WTC11 (cell line): ENCODE results near the gene AFAP1L1. TPM values are rescaled to one million over a fixed set of nuclear protein-coding genes. Genes with fewer than 3 reads are reported as not detected.

Experiments used
- ATAC-seq: fragments of 200-7000 bp; cut with Tn5 transposase; 2 replicates; pipeline ENCODE4 v1.10.0; 2021; ENCODE audit warnings: mild to moderate bottlenecking, moderate library complexity
- CTCF ChIA-PET: fragments of 300-600 bp; sonication (Branson Sonifier 250); formaldehyde crosslinking; loops from one replicate; lab custom pipeline; 2021; ENCODE audit warnings: antibody characterized with exemption; lab: Charles Lee
- POLR2A ChIA-PET: fragments of 350-600 bp; sonication (Branson Sonifier 250); formaldehyde crosslinking; loops from one replicate; lab custom pipeline; 2021; ENCODE audit warnings: antibody characterized with exemption; lab: Charles Lee
- DNase-seq: peaks from one replicate; pipeline ENCODE4 v3.0.0; 2021; ENCODE audit warnings: low spot score
- H3K27ac Mint-ChIP-seq: 2 replicates; pipeline ENCODE4 v1.8.0; 2021; ENCODE audit warnings: mixed read lengths
- H3K27me3 Mint-ChIP-seq: 2 replicates; pipeline ENCODE4 v1.8.0; 2021; ENCODE audit warnings: low read depth, mild to moderate bottlenecking, moderate library complexity, mixed read lengths
- H3K36me3 Mint-ChIP-seq: 2 replicates; pipeline ENCODE4 v1.8.0; 2021; ENCODE audit warnings: mixed read lengths
- H3K4me1 Mint-ChIP-seq: 2 replicates; pipeline ENCODE4 v1.8.0; 2022; ENCODE audit warnings: mixed read lengths
- H3K4me3 Mint-ChIP-seq: 2 replicates; pipeline ENCODE4 v1.8.0; 2021; ENCODE audit warnings: mild to moderate bottlenecking, moderate library complexity, mixed read lengths
- H3K9me3 Mint-ChIP-seq: 2 replicates; pipeline ENCODE4 v1.8.0; 2021; ENCODE audit warnings: mixed read lengths
- ATF2 ChIP-seq: sonication (generic); formaldehyde crosslinking; IDR thresholded peaks from 2 replicates; pipeline ENCODE4 v1.8.1; 2022; ENCODE audit warnings: low read depth, missing genetic modification reagents, borderline replicate concordance
- E2F4 ChIP-seq: sonication (generic); formaldehyde crosslinking; IDR thresholded peaks from 2 replicates; pipeline ENCODE4 v1.8.1; 2022; ENCODE audit warnings: low read depth, mild to moderate bottlenecking, moderate library complexity, missing genetic modification reagents, borderline replicate concordance
- EMX1 ChIP-seq: fragments of 250-450 bp; sonication (Bioruptor Pico); IDR thresholded peaks from 2 replicates; pipeline ENCODE4 v1.8.0; 2021; ENCODE audit warnings: mild to moderate bottlenecking
- ESRRA ChIP-seq: sonication (generic); formaldehyde crosslinking; IDR thresholded peaks from 2 replicates; pipeline ENCODE4 v1.8.1; 2022; ENCODE audit warnings: mild to moderate bottlenecking, missing genetic modification reagents, borderline replicate concordance
- GRHL2 ChIP-seq: fragments of 250-450 bp; sonication (Bioruptor Pico); IDR thresholded peaks from 2 replicates; pipeline ENCODE4 v1.8.0; 2022; ENCODE audit warnings: mild to moderate bottlenecking, moderate library complexity; ENCODE audit not compliant: insufficient replicate concordance, severe bottlenecking
- GTF2I ChIP-seq: fragments of 250-450 bp; sonication (Bioruptor Pico); conservative IDR thresholded peaks from 2 replicates; pipeline ENCODE4 v1.4.0; 2021; ENCODE audit warnings: mild to moderate bottlenecking
- HMGA2 ChIP-seq: fragments of 250-450 bp; sonication (Bioruptor Pico); IDR thresholded peaks from 2 replicates; pipeline ENCODE4 v1.4.0; 2021; ENCODE audit warnings: mild to moderate bottlenecking, moderate library complexity
- HMGXB4 ChIP-seq: sonication (generic); formaldehyde crosslinking; IDR thresholded peaks from 2 replicates; pipeline ENCODE4 v1.8.1; 2023; ENCODE audit warnings: mild to moderate bottlenecking, moderate library complexity, missing genetic modification reagents
- KAT7 ChIP-seq: sonication (generic); formaldehyde crosslinking; IDR thresholded peaks from 2 replicates; pipeline ENCODE4 v1.8.1; 2023; ENCODE audit warnings: missing genetic modification reagents, mild to moderate bottlenecking, borderline replicate concordance
- MYBL2 ChIP-seq: sonication (generic); formaldehyde crosslinking; IDR thresholded peaks from 2 replicates; pipeline ENCODE4 v1.8.1; 2023; ENCODE audit warnings: mild to moderate bottlenecking, moderate library complexity, missing genetic modification reagents
- NFYB ChIP-seq: sonication (generic); formaldehyde crosslinking; conservative IDR thresholded peaks from 2 replicates; pipeline ENCODE4 v1.8.0; 2022; ENCODE audit warnings: low read depth, missing genetic modification reagents
- NR1H2 ChIP-seq: sonication (generic); formaldehyde crosslinking; IDR thresholded peaks from 2 replicates; pipeline ENCODE4 v1.9.0; 2021; ENCODE audit warnings: mild to moderate bottlenecking, moderate library complexity, missing genetic modification reagents
- NR3C1 ChIP-seq: sonication (generic); formaldehyde crosslinking; conservative IDR thresholded peaks from 2 replicates; pipeline ENCODE4 v1.8.1; 2023; ENCODE audit warnings: low read depth, mild to moderate bottlenecking, missing genetic modification reagents
- PRRX2 ChIP-seq: fragments of 250-450 bp; sonication (Bioruptor Pico); IDR thresholded peaks from 2 replicates; pipeline ENCODE4 v1.8.0; 2021; ENCODE audit warnings: mild to moderate bottlenecking
- TEAD4 ChIP-seq: sonication (generic); formaldehyde crosslinking; IDR thresholded peaks from 2 replicates; pipeline ENCODE4 v1.8.0; 2022; ENCODE audit warnings: mild to moderate bottlenecking, missing genetic modification reagents
- ZMAT4 ChIP-seq: fragments of 250-450 bp; sonication (Bioruptor Pico); IDR thresholded peaks from 2 replicates; pipeline ENCODE4 v1.9.0; 2021; ENCODE audit warnings: mild to moderate bottlenecking
- ZNF121 ChIP-seq: sonication (generic); formaldehyde crosslinking; IDR thresholded peaks from 2 replicates; pipeline ENCODE4 v1.8.0; 2023; ENCODE audit warnings: missing genetic modification reagents
- ZNF263 ChIP-seq: sonication (generic); formaldehyde crosslinking; IDR thresholded peaks from 2 replicates; pipeline ENCODE4 v1.8.1; 2022; ENCODE audit warnings: low read depth, mild to moderate bottlenecking, moderate library complexity, missing genetic modification reagents
- ZNF317 ChIP-seq: sonication (generic); formaldehyde crosslinking; IDR thresholded peaks from 2 replicates; pipeline ENCODE4 v1.8.1; 2023; ENCODE audit warnings: low read depth, mild to moderate bottlenecking, moderate library complexity, missing genetic modification reagents, borderline replicate concordance
- ZNF416 ChIP-seq: fragments of 250-450 bp; sonication (Bioruptor Pico); IDR thresholded peaks from 2 replicates; pipeline ENCODE4 v1.9.0; 2021; ENCODE audit warnings: mild to moderate bottlenecking, inconsistent platforms
- ZNF423 ChIP-seq: fragments of 250-450 bp; sonication (Bioruptor Pico); IDR thresholded peaks from 2 replicates; pipeline ENCODE4 v2.1.2; 2022; ENCODE audit warnings: mild to moderate bottlenecking, moderate library complexity
- ZNF425 ChIP-seq: fragments of 250-450 bp; sonication (Bioruptor Pico); conservative IDR thresholded peaks from 2 replicates; pipeline ENCODE4 v1.9.0; 2021; ENCODE audit warnings: mild to moderate bottlenecking
- ZNF512 ChIP-seq: sonication (generic); formaldehyde crosslinking; IDR thresholded peaks from 2 replicates; pipeline ENCODE4 v1.8.1; 2022; ENCODE audit warnings: missing genetic modification reagents, borderline replicate concordance
- total RNA-seq: library from RNA; stranded (reverse); gene quantifications from 3 replicates; pipeline ENCODE4 v1.2.3, GENCODE V29; 2021

Gene AFAP1L1
- total RNA-seq, 1 experiment from 2014 or later = 8.4 TPM

- TF ChIP-seq TEAD4 (CRISPR knock-in tag) (no peak), HMGA2 (CRISPR knock-in tag) (no peak), ZMAT4 (CRISPR knock-in tag) (no peak), EMX1 (CRISPR knock-in tag) (no peak)
Measured at GRCh38 chr5:149326611-149327010, 55.0 kb downstream of the AFAP1L1 start (continued).

GRCh38 chr5:149328177-149328576 is 56.5 kb downstream of the AFAP1L1 start:
- DNase-seq (no peak), ATAC-seq (no peak)
- no peaks in the 10 kb centered on the region for H3K36me3 Mint-ChIP-seq
- ChIA-PET CTCF (no interaction called here), POLR2A (no interaction called here)
- H3K27ac Mint-ChIP-seq = no peak overlapping the region
- H3K4me3 Mint-ChIP-seq = no peak overlapping the region
- no peaks in the 10 kb centered on the region for H3K4me1 Mint-ChIP-seq
- H3K27me3 Mint-ChIP-seq = no peaks in the 10 kb centered on the region
- H3K9me3 Mint-ChIP-seq = no peaks in the 10 kb centered on the region
- TF ChIP-seq ZNF423 (no peak), ZNF425 (CRISPR knock-in tag) (no peak), PRRX2 (no peak), NR3C1 (CRISPR knock-in tag) (no peak), ZNF121 (CRISPR knock-in tag) (no peak), ATF2 (no peak), ESRRA (CRISPR knock-in tag) (no peak), E2F4 (no peak)

GRCh38 chr5:149333711-149334443 is 62.2 kb downstream of the AFAP1L1 start:
- no peak overlapping the region for H3K4me3 Mint-ChIP-seq
- no peak overlapping the region for H3K27ac Mint-ChIP-seq
- H3K36me3 Mint-ChIP-seq = no peaks in the 10 kb centered on the region
- ATAC-seq (no peak), DNase-seq (no peak)
- H3K27me3 Mint-ChIP-seq = no peaks in the 10 kb centered on the region
- ChIA-PET CTCF (interaction anchor here (1.7 kb wide), 1 partner anchor 17 kb away, joined by 6 read pairs; no protein-coding TSS in a partner anchor), POLR2A (no interaction called here)
- H3K4me1 Mint-ChIP-seq = no peaks in the 10 kb centered on the region
- no peaks in the 10 kb centered on the region for H3K9me3 Mint-ChIP-seq
- TF ChIP-seq ZNF121 (CRISPR knock-in tag) (no peak), KAT7 (no peak), ZNF512 (CRISPR knock-in tag) (no peak), ZNF263 (CRISPR knock-in tag) (no peak), HMGXB4 (CRISPR knock-in tag) (no peak), GTF2I (CRISPR knock-in tag) (no peak), GRHL2 (CRISPR knock-in tag) (no peak), ZNF317 (CRISPR knock-in tag) (no peak), MYBL2 (CRISPR knock-in tag) (no peak), NR1H2 (CRISPR knock-in tag) (no peak), E2F4 (no peak), NFYB (no peak), ZNF416 (CRISPR knock-in tag) (no peak)
